RWPE1 (cell line): Measurements from ENCODE around the gene INSM2.

Experiments used
- CTCF ChIA-PET: fragments of 350-600 bp; sonication (Branson Sonifier 250); formaldehyde crosslinking; extraction: SDS; loops from one replicate; lab custom pipeline; 2021; lab: Yijun Ruan, JAX
- POLR2A ChIA-PET: fragments of 400-600 bp; formaldehyde crosslinking; extraction: SDS; loops from one replicate; lab custom pipeline; 2020; ENCODE audit warnings: antibody characterized with exemption; ENCODE audit not compliant: low non-redundant PET; lab: Yijun Ruan, JAX
- DNase-seq: peaks from one replicate; pipeline ENCODE4 v3.0.0; 2012; ENCODE audit warnings: low spot score
- H3K27ac ChIP-seq: fragments of 450-650 bp; 2 replicates; pipeline ENCODE4 v1.5.1; 2017
- CTCF ChIP-seq: fragments of 450-650 bp; conservative IDR thresholded peaks from 2 replicates; pipeline ENCODE4 v1.5.1; 2017; ENCODE audit warnings: low read depth, mild to moderate bottlenecking

INSM2 gene

GRCh38 chr14:35506461-35506860, 27.5 kb upstream of the INSM2 start:
- POLR2A ChIA-PET = no interaction called here
- DNase-seq = no peak
- H3K27ac ChIP-seq = no peak overlapping the region
- no peak for TF ChIP-seq CTCF
- CTCF ChIA-PET = no interaction called here

GRCh38 chr14:35506927-35507326, 27.0 kb upstream of the INSM2 start:
- H3K27ac ChIP-seq = no peak overlapping the region
- DNase-seq = no peak
- TF ChIP-seq CTCF = no peak
- POLR2A ChIA-PET = interaction anchor here (0.6 kb wide), 1 partner anchor 634 kb away, joined by 3 read pairs; no protein-coding TSS in a partner anchor
- CTCF ChIA-PET = no interaction called here

DNA sequence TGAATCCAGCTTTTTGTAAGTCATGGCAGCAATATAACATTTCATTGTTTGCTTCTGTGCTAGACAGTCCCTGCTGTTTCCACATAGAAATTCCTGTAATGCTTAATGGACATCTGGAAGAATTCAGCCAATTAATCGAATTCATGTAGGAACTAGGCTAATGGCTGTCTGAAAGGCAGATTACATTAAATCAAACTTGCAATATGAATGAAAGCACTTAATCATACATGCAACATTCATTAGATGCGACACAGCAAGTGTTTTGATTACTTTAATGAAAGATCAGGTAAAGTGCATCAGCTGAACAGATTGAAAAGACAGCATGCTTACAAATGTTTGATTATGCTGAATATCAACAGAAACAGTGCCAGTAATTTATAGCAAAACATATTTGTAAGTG, 24.1 kb upstream of the INSM2 start:
- TF ChIP-seq CTCF = no peak
- ChIA-PET POLR2A (no interaction called here), CTCF (interaction anchor here (0.6 kb wide), 2 partner anchors 337 to 345 kb away, joined by 3 to 4 read pairs; no protein-coding TSS in a partner anchor)
- no peak for DNase-seq
- no peak overlapping the region for H3K27ac ChIP-seq

- POLR2A ChIA-PET = no interaction called here
- CTCF ChIA-PET = no interaction called here
- DNase-seq = no peak
- no peak for TF ChIP-seq CTCF
- no peak overlapping the region for H3K27ac ChIP-seq
Measured at GRCh38 chr14:35512765-35513164, 21.2 kb upstream of the INSM2 start.

- CTCF ChIA-PET = no interaction called here
- no peak for TF ChIP-seq CTCF
- POLR2A ChIA-PET = no interaction called here
- no peak overlapping the region for H3K27ac ChIP-seq
- DNase-seq = no peak
Measured at GRCh38 chr14:35515916-35516315, 18.0 kb upstream of the INSM2 start.

DNA sequence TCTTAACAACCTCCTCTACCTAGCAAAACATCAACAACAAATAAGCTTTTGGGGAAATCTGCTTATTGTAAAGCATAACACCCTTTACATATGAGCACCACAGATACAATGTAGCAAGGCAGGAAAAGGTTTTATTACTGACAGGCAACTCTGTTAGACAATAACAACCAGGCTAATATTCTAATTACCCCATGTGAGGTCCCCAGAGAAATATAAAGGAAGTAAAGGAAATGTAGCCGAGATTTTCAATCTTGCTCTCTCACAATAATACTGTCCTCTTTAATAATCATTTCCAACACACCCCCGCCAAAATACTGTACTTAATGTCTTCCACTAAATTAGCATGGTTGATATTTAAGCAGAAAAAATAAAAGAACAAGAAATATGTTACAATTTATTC, 14.0 kb upstream of the INSM2 start:
- ChIA-PET CTCF (interaction anchor here (0.6 kb wide), 1 partner anchor 9 kb away, joined by 3 read pairs; no protein-coding TSS in a partner anchor), POLR2A (no interaction called here)
- DNase-seq = no peak
- no peak for TF ChIP-seq CTCF
- no peak overlapping the region for H3K27ac ChIP-seq

GRCh38 chr14:35525695-35526094, 8.3 kb upstream of the INSM2 start:
- ChIA-PET POLR2A (no interaction called here), CTCF (no interaction called here)
- TF ChIP-seq CTCF = no peak
- no peak for DNase-seq
- no peak overlapping the region for H3K27ac ChIP-seq
